GM20431 (cell line): ENCODE results near the gene GOLGA1.
"Not testable (repeated sequence)": the region's sequence is repeated elsewhere in the genome, so short reads cannot be mapped to it uniquely, and the experiment has no call there.

Experiments used
- in situ Hi-C: fragments of 300-500 bp; cut with MseI, MboI; formaldehyde crosslinking; loops from one replicate; pipeline ENCODE4 v1.15.0; 2020; ENCODE audit warnings: low sequenced_read_pairs; ENCODE audit not compliant: unreplicated experiment

GOLGA1 gene

DNA sequence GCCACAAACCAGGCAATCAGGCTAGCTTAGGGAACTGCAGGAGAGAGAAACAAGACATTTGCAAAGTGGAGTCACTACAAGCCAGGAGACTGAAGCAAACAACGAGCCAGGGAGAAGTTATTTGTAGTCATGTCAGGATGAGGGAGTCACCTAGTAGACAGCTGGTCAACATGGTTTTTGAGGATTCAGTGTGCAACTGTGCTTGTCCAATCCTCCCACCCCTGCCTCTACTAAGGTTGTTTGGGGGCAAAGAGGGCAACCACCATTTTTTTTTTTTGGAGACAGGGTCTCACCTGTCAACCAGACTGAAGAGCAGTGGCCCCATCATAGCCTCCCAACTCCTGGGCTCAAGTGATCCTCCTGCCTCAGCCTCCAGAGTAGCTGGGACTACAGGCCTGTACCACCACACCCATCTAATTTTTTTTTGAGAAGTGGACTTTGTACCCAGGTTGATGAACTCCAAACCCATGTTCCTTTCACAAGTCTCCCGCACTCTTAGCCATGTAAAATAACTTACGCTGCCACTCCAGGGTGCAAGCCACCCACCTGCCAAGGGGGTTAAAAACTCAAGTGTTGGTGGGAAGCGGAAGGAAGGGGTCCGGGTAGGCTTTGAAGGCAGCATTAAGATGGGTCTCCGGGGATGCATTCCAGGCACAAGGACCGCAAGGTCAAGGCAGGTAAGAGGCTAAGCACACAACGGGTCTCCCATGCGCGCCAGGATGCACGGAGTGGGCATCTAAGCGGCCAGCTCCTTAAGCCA lies 80.1 kb downstream of the GOLGA1 start:
- in situ Hi-C loops: no loop called here

DNA sequence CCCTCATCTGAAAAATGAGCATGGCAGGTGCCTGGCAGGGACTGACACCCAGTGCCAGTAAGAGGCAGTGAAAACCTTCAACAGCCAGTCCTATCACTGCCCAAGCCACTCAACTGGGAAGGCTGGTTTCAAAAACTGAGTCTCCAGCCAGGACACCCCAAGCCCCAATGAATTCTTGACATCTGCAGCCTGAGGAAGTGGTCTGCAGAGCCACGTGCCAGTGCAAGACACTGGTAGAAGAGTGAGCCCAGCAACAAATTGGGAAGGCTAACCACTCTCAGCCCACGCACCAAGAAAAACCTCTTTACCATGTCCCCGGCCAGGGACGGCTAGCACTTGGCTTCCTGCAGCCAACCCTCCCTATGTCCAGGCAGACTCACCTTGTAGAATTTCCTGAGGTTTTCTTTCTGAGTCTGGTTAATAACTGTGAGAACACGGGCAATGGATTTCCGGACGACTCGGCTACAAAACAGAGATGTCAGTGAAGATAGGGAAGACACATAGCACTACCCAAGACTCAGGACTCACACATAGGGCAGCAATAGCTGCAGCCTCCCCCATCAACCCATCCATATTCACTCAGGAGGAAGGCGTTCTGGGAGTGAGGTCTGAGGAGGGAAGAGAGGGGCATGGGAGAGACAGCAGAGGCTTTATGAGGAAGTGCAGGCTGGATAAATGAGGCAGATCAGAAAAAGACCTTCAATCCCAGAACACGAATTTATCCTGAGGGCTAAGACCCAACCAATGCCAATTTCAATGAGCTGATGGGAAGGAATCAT lies 80.9 kb downstream of the GOLGA1 start:
- in situ Hi-C loops: loop anchor here (5.0 kb wide), 1 partner anchor 88 kb away; the partner anchor contains the start of gene NR6A1

DNA sequence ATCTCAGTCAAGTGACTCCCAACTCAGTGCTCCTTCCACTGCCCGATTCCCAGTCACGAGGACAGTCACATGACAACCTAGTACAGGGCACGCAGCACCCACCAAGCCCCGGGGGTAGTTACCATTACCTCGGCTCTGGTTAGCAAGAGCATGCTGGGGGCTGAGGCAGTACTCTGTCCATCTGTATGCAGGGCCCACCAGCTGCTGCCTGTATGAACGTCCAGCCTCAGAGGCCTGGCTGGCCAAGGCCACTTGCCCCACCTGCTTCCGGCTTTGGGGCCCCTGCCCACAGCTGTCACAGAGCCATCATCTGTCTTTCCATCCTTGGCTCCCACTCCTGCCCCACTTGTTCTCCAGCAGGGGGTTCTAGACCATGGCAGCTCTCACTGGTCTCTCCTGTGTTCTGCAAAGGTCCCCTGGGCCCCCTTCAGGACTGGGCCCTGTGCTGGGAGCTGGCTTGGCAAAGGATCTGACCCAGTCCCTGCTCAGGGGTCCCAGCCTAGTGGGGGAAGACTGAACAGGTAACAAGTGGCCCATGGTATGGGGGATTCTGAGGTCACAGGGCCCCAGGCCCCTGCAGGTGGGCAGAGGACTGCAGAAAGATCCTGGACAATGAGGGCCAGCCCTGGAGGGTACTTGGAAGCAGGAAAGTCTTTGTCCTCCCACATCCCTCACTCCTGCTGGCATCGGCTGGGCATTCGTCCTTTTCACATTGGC lies 82.4 kb downstream of the GOLGA1 start:
- in situ Hi-C loops: loop anchor here (5.0 kb wide), 1 partner anchor 86 kb away; the partner anchor contains the start of gene NR6A1

DNA sequence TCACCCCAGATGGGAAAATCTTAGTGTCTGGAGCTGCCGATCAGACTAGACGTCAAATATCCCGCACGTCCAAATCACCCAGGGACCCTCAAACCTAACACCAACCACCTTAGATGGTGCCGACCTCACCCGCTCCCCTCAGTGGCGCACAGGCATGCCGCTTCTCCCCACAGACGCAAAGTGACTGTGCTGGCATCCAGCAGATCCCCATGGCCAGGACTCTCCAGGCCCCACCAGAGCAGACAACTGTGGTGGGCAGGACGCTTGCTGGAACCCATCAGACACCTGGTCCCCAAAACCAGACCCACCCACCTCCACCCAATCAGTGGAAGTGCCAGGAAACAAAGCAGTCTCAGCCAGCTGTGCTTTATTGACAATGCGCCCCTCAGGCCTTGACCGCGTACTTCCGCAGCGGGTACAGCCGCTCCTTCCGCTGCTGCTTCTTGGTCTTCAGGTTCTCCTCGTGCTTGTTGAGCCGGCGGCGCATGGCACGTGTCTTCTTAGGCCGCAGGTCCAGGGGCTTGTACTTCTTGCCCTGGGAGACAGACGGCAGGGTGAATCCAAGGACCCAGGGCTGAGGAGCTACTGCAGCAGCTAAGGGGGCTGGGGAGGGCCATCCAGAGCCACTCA lies 83.2 kb downstream of the GOLGA1 start:
- in situ Hi-C loops: loop anchor here (5.0 kb wide), 1 partner anchor 85 kb away; the partner anchor contains the start of gene NR6A1

DNA sequence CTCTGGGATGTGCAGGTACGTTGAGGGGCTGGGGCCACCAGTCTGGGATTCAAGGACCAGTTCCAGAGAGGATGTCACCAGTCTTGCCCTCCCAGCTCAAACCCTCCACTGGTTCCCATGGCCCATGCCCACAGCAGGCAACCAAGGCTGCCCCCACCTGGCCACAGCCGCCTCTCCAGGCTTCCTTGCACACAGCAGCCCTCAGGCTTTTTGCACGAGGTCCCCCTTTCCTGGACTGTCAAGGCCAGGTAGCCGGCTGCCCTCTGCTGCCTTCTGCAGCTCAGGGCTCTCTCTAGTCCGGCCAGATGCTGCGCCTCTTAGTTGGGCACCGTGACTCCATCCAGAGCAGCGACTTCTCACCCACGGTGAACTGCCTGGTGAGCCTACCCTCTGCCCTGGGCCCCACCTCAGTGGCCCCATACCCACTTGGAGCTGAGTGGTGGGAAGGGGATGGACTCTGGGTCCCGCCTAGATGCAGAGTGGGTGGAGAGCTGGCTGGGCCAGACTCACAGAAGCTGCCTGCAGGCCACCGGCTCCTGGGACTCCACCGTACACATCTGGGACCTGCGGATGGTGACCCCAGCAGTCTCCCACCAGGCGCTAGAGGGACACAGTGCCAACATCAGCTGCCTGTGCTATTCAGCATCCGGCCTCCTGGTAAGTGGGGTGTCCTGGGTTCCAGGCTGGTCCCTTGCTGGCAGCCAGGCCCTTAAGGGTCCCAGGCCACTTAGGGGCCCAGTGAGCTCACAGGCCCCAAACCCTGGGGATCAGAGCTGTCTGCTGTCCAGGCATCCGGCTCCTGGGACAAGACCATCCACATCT lies 84.7 kb downstream of the GOLGA1 start:
- in situ Hi-C loops: loop anchor here (5.0 kb wide), 1 partner anchor 84 kb away; the partner anchor contains the start of gene NR6A1

DNA sequence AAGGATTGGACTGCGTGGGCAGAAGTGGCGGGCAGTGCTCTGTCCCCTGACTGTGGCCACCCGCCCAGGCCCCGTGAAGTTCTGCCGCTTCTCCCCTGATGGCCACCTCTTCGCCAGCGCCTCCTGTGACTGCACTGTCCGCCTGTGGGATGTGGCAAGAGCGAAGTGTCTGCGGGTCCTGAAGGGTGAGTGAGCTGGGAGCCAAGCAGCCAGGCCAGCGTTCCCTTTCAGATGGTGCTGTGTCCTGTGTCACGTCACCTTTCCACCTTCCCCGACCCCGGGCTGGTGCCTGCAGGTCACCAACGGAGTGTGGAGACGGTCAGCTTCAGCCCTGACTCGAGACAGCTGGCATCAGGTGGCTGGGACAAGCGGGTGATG lies 85.3 kb downstream of the GOLGA1 start:
- in situ Hi-C loops: loop anchor here (5.0 kb wide), 1 partner anchor 83 kb away; the partner anchor contains the start of gene NR6A1

DNA sequence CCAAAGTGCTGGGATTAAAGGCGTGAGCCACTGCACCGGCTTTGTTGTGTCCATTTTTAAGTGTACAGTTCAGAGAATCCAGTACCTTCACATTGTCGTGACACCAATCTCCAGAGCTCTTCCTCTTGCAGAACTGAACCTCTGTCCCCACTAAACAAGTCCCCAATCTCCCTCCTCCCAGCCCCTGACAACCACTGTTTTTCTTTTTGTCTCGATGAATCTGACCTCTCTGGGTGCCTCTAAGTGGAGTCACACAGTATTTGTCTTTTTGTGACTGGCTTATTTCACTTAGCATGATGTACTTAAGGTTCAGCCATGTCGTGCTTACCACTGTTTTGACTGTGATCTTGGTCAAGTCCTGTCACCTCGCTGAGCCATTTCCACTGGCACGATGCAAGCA lies 86.1 kb downstream of the GOLGA1 start:
- in situ Hi-C loops: loop anchor here (5.0 kb wide), 1 partner anchor 83 kb away; the partner anchor contains the start of gene NR6A1

DNA sequence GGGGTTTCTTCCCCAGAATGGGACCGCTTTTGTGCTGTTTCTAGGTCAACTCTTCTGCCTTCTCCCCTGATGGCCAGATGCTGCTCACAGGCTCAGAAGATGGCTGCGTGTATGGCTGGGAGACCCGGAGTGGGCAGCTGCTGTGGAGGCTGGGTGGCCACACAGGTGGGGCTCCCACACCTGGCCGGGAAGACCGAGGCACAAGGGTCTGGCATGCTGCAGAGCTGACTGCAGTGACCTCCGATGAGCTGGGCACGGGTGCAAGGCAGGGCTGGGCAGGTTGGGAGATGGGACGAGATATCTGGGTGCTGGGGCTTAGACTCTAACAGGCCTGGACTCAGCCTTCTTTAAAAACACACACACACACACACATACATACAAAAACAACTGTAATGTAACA lies 86.7 kb downstream of the GOLGA1 start:
- in situ Hi-C loops: no loop called here

DNA sequence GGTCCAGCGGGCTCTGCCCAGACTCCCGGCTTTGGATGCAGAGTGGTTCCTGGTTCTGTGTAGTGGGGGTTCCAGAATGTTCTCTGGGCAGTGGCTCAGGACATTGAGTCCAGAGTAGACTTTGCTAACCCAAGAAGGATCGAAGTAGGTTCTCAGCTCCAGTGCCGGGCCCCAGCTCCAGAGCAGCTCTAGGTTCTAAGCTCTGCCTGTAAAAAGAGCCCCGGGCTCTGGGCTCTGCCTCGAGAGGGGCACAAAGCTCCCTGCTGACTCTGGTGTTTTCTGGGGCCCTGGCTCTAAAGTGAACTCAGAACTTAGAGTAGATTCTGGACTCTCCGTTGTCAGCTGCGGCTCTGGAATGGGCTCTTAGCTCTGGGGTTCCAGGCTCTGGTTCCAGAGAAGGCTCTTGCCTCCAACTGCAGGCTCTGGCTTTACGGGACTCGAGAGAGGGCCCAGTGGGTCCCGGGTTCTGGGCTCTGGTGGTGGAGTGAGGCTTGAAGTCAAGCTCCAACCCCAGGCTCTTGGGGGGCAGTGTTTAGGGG lies 87.2 kb downstream of the GOLGA1 start:
- in situ Hi-C loops: no loop called here

DNA sequence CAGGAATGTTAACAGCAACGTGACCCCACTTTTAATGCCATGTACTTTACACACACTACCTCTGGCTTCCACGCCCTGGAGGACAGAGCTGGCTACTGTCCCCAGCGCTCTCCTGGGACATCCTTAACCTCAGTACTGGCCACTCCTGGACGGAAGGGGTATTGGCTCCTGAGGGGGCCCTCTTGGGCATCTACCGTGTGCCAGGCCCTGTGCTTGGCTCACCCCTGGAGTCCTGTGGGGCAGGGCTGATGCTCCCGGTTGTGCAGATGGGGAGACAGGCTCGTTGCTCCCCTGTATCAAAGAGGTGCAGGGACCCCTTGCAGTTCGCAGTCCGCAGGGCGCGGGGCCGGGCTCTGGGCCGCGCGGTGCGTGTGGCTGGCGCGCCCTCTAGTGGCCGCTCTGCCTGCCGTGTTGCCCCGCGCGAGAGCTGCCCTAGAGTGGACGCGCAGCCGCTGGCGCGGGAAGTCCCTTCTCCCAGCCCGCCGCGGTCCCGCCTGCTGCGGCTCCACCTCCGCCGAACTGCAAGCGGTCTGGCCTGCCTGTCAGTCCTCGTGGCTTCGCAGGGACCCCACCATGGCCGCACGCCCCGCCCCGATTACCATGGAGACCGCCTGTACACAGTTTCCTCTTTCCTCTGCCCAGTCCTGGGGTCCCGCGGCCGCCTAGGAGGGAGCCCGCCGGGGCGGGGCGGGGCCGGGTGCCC lies 87.9 kb downstream of the GOLGA1 start, which contains the start of gene WDR38:
Gene WDR38, plus strand, starts transcription at position 632 of the 703 bp plus-strand sequence. CDS start 72 bp downstream, outside the sequence.
- in situ Hi-C loops: no loop called here

DNA sequence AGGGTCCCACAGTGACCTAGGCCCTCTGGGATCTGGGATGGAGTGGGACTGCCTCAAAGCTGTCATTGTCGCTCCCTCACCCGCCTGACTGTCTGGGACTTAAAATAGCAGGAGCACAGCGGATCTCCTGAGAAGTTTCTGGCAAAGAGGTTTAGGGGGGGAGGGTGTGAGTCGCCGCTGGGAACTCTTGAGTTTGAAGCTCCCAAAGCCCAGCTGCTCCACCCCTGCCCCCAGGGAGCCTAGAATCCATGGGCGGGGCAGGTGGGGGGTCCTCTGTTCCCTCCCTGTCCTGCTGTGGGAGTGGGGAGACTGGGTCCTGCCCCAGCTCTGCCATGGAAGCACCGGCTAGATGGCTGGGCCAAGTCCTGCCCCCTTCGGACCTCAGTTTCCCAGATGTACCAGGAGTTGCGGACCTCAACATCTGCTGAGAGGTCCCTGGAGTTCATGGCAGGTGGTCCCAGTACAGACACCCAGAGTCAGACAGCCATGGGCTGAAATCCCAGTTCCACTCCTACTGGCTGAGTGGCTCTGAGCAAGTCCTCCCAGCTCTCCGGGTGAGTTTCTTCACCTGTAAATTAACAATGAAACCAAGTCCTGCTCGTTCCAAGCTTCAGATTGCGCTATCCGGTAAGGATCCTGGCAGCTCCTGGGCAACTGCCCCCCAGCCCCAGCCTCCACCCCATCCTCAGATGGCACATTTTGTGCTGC lies 88.6 kb downstream of the GOLGA1 start:
- in situ Hi-C loops: no loop called here

DNA sequence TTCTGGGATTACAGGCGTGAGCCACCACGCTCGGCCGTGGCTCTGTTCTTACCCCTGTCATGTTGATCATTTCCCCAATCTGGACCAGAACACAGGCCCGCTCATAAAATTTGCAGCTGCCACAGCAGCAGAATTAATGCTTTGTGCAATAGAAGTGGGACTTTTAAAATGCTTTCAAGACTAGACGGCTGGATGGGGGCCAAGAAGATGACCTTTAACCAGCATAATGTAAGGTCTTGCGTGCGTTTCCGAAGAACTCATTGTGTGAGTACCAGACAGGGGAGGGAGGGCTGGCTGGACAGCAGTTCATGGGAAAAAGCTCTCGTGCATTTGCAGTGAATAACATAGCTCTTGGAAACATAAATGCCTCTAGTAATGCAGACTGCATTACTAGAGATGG lies 91.1 kb downstream of the GOLGA1 start:
- in situ Hi-C loops: no loop called here

DNA sequence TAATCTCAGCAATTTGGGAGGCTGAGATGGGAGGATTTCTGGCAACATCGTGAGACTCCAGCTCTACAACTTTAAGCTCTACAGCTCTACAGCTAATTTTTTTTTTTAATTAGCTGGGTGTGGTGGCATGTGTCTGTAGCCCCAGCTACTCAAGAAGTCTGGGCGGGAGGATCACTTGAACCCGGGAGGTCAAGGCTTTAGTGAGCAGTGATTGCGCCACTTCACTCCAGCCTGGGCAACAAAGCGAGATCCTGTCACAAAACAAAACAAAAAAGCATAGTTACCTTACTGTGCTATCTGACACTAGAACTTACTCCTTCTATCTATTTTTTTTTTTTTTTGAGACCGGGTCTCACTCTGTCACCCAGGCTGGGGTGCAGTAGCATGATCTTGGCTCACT lies 93.9 kb downstream of the GOLGA1 start:
- in situ Hi-C loops: no loop called here

DNA sequence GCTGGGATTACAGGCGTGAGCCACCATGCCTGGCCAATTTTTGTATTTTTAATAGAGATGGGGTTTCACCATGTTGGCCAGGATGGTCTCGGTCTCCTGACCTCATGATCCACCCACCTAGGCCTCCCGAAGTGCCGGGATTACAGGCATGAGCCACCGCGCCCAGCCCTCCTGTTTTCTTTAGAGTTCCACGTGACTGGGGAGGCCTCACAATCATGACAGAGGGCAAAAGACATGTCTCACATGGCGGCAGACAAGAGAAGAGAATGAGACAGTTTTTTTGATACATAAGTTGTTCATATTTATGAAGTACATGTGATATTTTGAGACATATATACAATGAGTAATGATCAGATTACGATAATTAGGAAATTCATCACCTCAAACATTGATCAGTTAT lies 94.4 kb downstream of the GOLGA1 start:
- in situ Hi-C loops: not testable (repeated sequence)

DNA sequence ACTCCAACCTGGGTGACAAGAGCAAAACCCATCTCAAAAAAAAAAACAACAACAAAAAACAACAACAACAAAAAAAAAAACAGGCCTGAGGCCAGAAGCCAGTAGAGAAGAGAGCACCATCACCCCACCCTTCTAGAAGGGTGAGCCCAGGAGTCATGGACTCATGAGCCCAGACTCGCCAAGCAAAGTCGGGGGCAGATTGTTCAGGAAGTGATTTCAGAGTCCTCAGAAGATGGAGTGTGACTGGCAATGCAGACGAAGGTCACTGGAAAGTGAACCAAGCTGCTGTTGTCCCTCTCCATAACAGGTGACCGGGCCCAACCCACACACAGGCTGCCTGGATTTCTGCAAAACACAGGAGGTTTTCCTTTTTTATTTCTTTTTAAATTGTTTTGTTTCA lies 96.6 kb downstream of the GOLGA1 start:
- in situ Hi-C loops: no loop called here

DNA sequence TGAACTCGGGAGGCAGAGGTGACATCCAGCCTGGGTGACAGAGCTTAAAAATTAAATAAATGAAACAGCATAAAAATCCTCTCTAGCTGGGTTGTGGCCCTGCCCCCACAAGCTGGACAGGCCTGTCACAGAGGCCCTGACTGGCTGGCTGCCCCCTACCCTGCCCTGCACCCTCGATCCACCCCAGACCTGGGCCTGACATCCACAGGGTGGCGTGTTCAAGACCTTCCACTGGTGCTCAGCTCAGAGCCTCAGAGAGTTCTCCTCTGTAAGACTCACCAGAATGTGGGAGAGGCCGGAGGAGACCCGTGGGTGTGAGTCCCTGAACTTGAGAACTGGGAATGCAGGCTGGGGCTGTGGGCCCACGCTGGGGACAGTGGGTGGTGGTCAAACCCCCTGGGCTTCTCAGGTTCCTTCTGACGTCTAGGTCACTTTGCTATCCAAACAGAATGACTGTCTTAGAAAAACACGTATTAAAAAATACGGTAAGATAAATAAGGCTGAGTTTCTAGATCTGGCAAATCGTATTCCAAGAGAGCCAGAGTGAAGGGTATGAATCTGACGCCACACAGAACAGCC lies 97.3 kb downstream of the GOLGA1 start:
- in situ Hi-C loops: no loop called here

DNA sequence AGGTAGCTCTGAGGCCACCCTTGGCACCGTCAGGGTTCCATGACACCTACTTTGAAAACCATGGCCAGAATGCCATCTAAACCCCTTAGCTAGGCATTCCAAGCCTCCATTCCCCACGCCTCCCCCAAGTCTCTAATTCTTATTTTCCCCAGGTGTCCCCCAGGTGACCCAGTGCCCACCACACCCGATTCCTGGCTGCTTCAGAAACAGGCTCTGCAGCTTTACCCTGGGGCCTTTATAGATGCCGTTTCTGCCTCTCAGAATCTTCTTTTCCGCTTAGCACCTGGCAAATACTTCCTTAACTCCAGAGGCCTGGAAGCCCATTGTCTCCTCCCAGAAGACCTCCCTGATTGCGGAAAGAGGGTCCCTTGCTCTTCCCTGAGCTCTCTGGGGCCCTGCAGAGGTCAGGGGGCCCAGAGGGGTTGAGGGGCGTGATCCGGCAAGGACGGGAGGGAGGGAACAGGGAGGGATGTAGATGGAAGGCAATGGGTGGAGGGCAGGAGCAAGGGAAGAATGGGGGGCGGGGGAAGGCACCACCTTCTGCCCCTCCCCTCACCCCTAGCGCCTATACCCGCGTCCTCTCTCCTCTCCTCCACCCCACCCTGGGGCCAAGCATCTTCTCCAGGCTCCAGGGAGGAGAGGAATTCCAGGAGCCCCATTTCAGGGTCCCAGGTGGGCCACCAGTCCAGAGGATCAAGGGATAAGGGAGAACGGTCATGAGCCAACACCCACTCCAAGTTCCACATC lies 99.6 kb downstream of the GOLGA1 start:
- in situ Hi-C loops: no loop called here
